Neural crest cell (in vitro differentiated cells): ENCODE measurements around the gene CMC2. TPM values are rescaled to one million over a fixed set of nuclear protein-coding genes. Genes with fewer than 3 reads are reported as not detected.

ENCODE experiments used
- DNase-seq: peaks from one replicate; pipeline ENCODE4 v3.0.0; 2021; ENCODE audit warnings: low read depth, mixed read lengths, low spot score
- H3K27ac Mint-ChIP-seq: one replicate; pipeline ENCODE4 v1.8.0; 2021; ENCODE audit warnings: mild to moderate bottlenecking, mixed read lengths; ENCODE audit not compliant: unreplicated experiment
- H3K27me3 Mint-ChIP-seq: 2 replicates; pipeline ENCODE4 v1.8.0; 2021; ENCODE audit warnings: low read depth, mild to moderate bottlenecking, mixed read lengths
- H3K36me3 Mint-ChIP-seq: 2 replicates; pipeline ENCODE4 v1.8.0; 2021; ENCODE audit warnings: low read depth, mild to moderate bottlenecking, mixed read lengths
- H3K4me1 Mint-ChIP-seq: 2 replicates; pipeline ENCODE4 v1.8.0; 2021; ENCODE audit warnings: mixed read lengths
- H3K4me3 Mint-ChIP-seq: one replicate; pipeline ENCODE4 v1.8.0; 2021; ENCODE audit warnings: mild to moderate bottlenecking, mixed read lengths
- H3K9me3 Mint-ChIP-seq: 2 replicates; pipeline ENCODE4 v1.8.0; 2021; ENCODE audit warnings: mixed read lengths
- CTCF ChIP-seq: fragments of 200-600 bp; sonication (generic); conservative IDR thresholded peaks from 2 replicates; pipeline ENCODE4 v1.5.0; 2021; ENCODE audit warnings: antibody characterized with exemption, mild to moderate bottlenecking
- total RNA-seq: library from RNA; stranded (reverse); gene quantifications from 2 replicates; pipeline ENCODE4 v1.2.1, GENCODE V29; 2021

CMC2 gene
- total RNA-seq, 1 donor from 2014 or later = 75.0 TPM

- no peaks in the 10 kb centered on the region for H3K27me3 Mint-ChIP-seq
- H3K27ac Mint-ChIP-seq = no peak overlapping the region
- no peak overlapping the region for H3K4me3 Mint-ChIP-seq
- peaks cover 2% of the 10 kb centered on the region for H3K9me3 Mint-ChIP-seq
- peaks cover 8% of the 10 kb centered on the region for H3K36me3 Mint-ChIP-seq
- H3K4me1 Mint-ChIP-seq = no peaks in the 10 kb centered on the region
- no peak for DNase-seq
- TF ChIP-seq CTCF = no peak
Measured at GRCh38 chr16:80966617-80967016, 40.1 kb downstream of the CMC2 start.

DNA sequence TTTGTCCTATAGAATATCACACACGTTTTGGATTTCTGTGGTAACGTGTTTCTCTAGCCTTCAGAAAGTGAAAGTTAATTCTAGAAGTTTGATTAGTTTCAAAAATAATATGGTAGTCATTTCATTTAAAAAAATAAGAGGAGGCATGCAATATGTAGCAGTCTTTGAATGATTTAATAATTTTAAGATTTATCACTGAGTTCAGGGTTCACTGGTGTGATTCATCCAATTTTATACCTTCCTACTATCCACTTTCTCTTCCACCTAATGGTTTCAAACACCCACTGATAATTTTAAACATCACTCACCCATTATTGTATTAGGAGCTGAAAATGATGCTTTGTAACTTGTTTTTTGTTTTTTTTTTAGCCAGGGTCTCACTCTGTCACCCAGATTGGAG, 42.3 kb downstream of the CMC2 start:
- DNase-seq = no peak
- H3K27ac Mint-ChIP-seq = no peak overlapping the region
- peaks cover 27% of the 10 kb centered on the region for H3K36me3 Mint-ChIP-seq
- no peak for TF ChIP-seq CTCF
- H3K4me1 Mint-ChIP-seq = no peaks in the 10 kb centered on the region
- H3K4me3 Mint-ChIP-seq = no peak overlapping the region
- peaks cover 22% of the 10 kb centered on the region for H3K9me3 Mint-ChIP-seq
- no peaks in the 10 kb centered on the region for H3K27me3 Mint-ChIP-seq

DNA sequence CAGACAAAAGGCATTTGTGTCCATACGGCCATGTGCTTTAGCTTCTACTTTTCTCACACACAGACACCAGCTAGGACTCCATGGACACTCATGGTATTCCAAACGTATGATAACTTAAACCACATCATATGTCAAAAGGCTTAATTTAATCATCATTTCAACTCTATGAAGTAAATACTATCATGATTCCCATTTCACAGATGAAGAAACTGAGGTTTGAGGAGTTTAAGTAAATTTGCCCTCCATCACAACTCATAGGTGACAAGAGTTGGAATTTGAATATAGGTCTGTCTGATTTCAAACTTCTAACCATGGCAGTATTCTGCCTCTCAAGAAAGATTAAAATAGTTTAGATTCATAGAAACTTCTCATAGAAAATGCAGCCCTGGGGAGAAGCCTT, 43.8 kb downstream of the CMC2 start:
- H3K9me3 Mint-ChIP-seq = peaks cover 26% of the 10 kb centered on the region
- H3K27me3 Mint-ChIP-seq = no peaks in the 10 kb centered on the region
- TF ChIP-seq CTCF = no peak
- no peak for DNase-seq
- H3K27ac Mint-ChIP-seq = no peak overlapping the region
- no peak overlapping the region for H3K4me3 Mint-ChIP-seq
- no peaks in the 10 kb centered on the region for H3K4me1 Mint-ChIP-seq
- H3K36me3 Mint-ChIP-seq = peaks cover 35% of the 10 kb centered on the region

DNA sequence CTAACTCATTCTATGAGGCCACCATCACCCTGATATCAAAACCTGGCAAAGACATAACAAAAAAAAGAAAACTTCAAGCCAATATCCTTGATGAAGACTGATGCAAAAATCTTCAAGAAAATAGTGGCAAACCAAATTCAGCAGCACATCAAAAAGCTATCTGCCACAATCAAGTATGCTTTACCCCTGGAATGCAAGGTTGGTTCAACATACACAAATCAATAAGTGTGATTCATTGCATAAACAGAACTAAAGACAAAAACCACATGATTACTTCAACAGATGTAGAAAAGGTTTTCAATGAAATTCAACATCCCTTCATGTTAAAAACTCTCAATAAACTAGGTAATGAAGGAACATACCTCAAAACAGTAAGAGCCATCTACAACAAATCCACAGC, 48.4 kb downstream of the CMC2 start:
- Mint-ChIP-seq H3K27ac (no peak overlapping the region), H3K4me1 (no peaks in the 10 kb centered on the region), H3K27me3 (no peaks in the 10 kb centered on the region), H3K9me3 (peaks cover 37% of the 10 kb centered on the region), H3K36me3 (peaks cover 52% of the 10 kb centered on the region), H3K4me3 (no peak overlapping the region)
- TF ChIP-seq CTCF = no peak
- no peak for DNase-seq

DNA sequence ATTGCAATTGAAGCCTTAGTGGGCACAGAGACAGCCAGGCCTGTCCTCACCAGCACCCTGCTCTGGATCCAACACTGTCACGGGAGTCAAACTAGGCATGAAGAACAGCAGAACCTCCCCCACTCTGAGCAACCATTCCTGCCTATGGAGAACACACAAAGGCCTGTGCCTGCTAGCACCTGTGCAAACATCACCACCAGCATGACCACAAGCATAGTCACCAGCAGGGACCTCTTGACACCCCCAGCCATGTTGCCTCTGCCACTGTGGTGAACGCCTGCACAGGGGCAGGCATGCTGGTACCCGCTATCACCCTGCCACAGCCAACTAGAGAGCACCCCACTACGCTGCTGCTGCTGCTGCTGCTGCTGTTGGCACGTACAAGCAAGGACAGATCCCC, 51.7 kb downstream of the CMC2 start:
- H3K4me3 Mint-ChIP-seq = no peak overlapping the region
- no peaks in the 10 kb centered on the region for H3K4me1 Mint-ChIP-seq
- H3K27ac Mint-ChIP-seq = no peak overlapping the region
- no peak for TF ChIP-seq CTCF
- no peak for DNase-seq
- H3K27me3 Mint-ChIP-seq = no peaks in the 10 kb centered on the region
- peaks cover 36% of the 10 kb centered on the region for H3K36me3 Mint-ChIP-seq
- H3K9me3 Mint-ChIP-seq = peaks cover 21% of the 10 kb centered on the region
